Lung (tissue), 12 donors: ENCODE measurements around the gene EFCAB12. TPM values are rescaled to one million over a fixed set of nuclear protein-coding genes. Genes with fewer than 3 reads are reported as not detected.

ENCODE experiments used
- ATAC-seq: fragments of 200-7000 bp; cut with Tn5 transposase; one replicate; pipeline ENCODE4 v1.9.1; 2020; ENCODE audit warnings: moderate number of reproducible peaks; ENCODE audit not compliant: insufficient read depth, low FRiP score
- DNase-seq, 3 donors: peaks; one replicate each; pipeline ENCODE4 v3.0.0-alpha.2; 2013 to 2017
- H3K27ac ChIP-seq, 2 donors: one replicate each; pipeline ENCODE4 v1.5.1; 2013; ENCODE audit warnings: mild to moderate bottlenecking in 2 of 2, moderate library complexity in 2 of 2, control low read depth in 1 of 2, inconsistent platforms in 1 of 2, low read depth in 1 of 2, low read length in 1 of 2
- H3K27me3 ChIP-seq, 3 donors: one replicate each; pipeline ENCODE4 v1.5.1; 2013; ENCODE audit warnings: low read length in 2 of 3; ENCODE audit not compliant: control insufficient read depth in 3 of 3, insufficient read depth in 3 of 3
- H3K36me3 ChIP-seq, 4 donors: one replicate each; pipeline ENCODE4 v1.5.1; 2013; ENCODE audit warnings: low read length in 4 of 4, mild to moderate bottlenecking in 1 of 4, moderate library complexity in 1 of 4; ENCODE audit not compliant: control insufficient read depth in 4 of 4, insufficient read depth in 4 of 4
- H3K4me1 ChIP-seq, 5 donors: one replicate each; pipeline ENCODE4 v1.5.1; 2013; ENCODE audit warnings: low read length in 5 of 5, mild to moderate bottlenecking in 2 of 5, moderate library complexity in 1 of 5; ENCODE audit not compliant: control insufficient read depth in 5 of 5, insufficient read depth in 5 of 5
- H3K4me3 ChIP-seq: one replicate; pipeline ENCODE4 v1.5.1; 2013; ENCODE audit warnings: mild to moderate bottlenecking, control low read depth, moderate library complexity
- H3K9ac ChIP-seq, 2 donors: one replicate each; pipeline ENCODE4 v1.5.1; 2013; ENCODE audit warnings: low read length in 2 of 2, control low read depth in 1 of 2; ENCODE audit not compliant: insufficient read depth in 1 of 2
- H3K9me3 ChIP-seq, 4 donors: one replicate each; pipeline ENCODE4 v1.5.1; 2013; ENCODE audit warnings: low read length in 3 of 4, mild to moderate bottlenecking in 1 of 4, moderate library complexity in 1 of 4; ENCODE audit not compliant: control insufficient read depth in 4 of 4, insufficient read depth in 3 of 4
- WGBS, 2 donors: extraction: QIAGEN DNeasy Blood & Tissue Kit; methylation state at CpG; one replicate each; pipeline ENCODE4 v1.1.7; 2013; 5-methylcytosine and 5-hydroxymethylcytosine counted together
- polyA plus RNA-seq, 2 donors: library from polyadenylated mRNA; stranded (reverse); fragments of 200-250 nt; gene quantifications; one replicate each; pipeline ENCODE4 v1.2.1, GENCODE V29; 2013
- total RNA-seq, 2 donors: library from RNA; depleted of rRNA in 1 of 2; stranded (reverse); fragments of >200 nt in 1 of 2; gene quantifications; one replicate each; pipeline ENCODE4 v1.2.1, GENCODE V29; 2014 to 2021
- TF ChIP-seq, protein P1 (sequence below): IDR thresholded peaks from 2 replicates; pipeline ENCODE4 v1.5.1; 2012; ENCODE audit warnings: mild to moderate bottlenecking; ENCODE audit errors: control extremely low read depth, extremely low read depth
- donor health status: control.
- donor health status: control.
- donor health status: Bipolar disorder and iron deficiency.
- donor health status: healthy.
- donor health status: DM: yes; HTN: yes; CAD: no.

The EFCAB12 gene
- total and polyA plus RNA-seq, 4 donors: 2.6 to 8.8 (median 3.3) TPM

DNA sequence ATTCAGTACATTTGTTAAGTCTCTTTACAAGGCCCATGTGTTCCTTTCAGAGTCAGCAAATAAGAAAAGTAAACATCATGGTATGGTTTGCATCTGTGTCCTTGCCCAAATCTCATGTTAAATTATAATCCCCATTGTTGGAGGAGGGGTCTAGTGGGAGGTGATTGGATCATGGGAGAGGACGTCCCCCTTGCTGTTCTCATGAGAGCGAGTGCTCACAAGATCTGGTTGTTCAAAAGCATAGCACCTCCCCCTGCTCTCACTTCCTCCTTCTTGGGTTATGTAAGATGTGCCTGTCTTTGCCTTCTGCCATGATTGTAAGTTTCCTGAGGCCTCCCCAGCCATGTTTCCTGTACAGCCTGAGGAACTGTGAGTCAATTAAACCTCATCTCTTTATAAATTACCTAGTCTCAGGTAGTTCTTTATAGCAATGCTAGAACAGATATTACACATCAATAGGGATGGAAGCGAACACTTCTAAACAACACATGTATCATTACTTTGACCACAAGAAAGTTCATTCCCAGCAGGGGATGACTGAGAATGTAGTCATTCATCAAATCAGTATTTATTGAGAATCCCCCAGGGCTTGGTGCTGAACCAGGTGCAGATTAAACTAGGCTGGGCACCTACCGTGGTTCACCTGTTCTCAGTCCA is 4.1 kb downstream of the EFCAB12 start:
- TF ChIP-seq, protein P1, sequence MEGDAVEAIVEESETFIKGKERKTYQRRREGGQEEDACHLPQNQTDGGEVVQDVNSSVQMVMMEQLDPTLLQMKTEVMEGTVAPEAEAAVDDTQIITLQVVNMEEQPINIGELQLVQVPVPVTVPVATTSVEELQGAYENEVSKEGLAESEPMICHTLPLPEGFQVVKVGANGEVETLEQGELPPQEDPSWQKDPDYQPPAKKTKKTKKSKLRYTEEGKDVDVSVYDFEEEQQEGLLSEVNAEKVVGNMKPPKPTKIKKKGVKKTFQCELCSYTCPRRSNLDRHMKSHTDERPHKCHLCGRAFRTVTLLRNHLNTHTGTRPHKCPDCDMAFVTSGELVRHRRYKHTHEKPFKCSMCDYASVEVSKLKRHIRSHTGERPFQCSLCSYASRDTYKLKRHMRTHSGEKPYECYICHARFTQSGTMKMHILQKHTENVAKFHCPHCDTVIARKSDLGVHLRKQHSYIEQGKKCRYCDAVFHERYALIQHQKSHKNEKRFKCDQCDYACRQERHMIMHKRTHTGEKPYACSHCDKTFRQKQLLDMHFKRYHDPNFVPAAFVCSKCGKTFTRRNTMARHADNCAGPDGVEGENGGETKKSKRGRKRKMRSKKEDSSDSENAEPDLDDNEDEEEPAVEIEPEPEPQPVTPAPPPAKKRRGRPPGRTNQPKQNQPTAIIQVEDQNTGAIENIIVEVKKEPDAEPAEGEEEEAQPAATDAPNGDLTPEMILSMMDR: no peak
- Histone ChIP-seq H3K27me3 (no peaks in the 10 kb centered on the region), H3K9me3 (no peaks in the 10 kb centered on the region), H3K27ac (no peak overlapping the region), H3K9ac (no peak overlapping the region), H3K4me3 (no peak overlapping the region), H3K36me3 (no peaks in the 10 kb centered on the region), H3K4me1 (peaks cover 0 to 12% (median 5%) of the 10 kb centered on the region in 5 donors)
- peak in 1 of 3 donors; percentile 28 for DNase-seq
- 68 to 69% methylated on average over 4 of the region's 4 CpGs for WGBS, 2 donors
- ATAC-seq: no peak

DNA sequence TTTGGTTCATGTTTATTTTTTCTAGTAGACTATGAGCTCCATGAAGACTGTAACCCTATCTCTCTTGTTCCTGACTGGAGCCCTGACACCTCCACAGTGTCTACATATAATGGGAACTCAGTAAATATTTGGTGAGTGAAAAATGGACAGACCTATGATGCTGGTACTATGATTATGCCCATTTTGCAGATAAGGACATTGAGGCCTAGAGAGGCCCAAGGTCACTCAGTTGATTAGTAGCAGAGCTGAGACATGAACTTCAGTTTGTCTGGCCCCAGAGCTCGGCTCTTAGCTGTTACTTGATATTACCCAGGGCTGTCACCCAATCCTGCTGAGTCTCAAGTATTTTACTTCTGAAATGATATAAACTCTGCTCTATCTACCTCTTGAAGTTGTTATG is 5.5 kb downstream of the EFCAB12 start:
- no peak overlapping the region for H3K27ac ChIP-seq
- no peak overlapping the region for H3K9ac ChIP-seq
- ATAC-seq (no peak), DNase-seq (no peak)
- no peaks in the 10 kb centered on the region for H3K27me3 ChIP-seq
- TF ChIP-seq, protein P1: no peak
- H3K4me3 ChIP-seq: no peak overlapping the region
- peaks cover 0 to 4% (median 3%) of the 10 kb centered on the region in 5 donors for H3K4me1 ChIP-seq
- no peaks in the 10 kb centered on the region for H3K36me3 ChIP-seq
- WGBS, 2 donors: 92 to 100% methylated on average over 1 of the region's 1 CpG
- H3K9me3 ChIP-seq: no peaks in the 10 kb centered on the region

DNA sequence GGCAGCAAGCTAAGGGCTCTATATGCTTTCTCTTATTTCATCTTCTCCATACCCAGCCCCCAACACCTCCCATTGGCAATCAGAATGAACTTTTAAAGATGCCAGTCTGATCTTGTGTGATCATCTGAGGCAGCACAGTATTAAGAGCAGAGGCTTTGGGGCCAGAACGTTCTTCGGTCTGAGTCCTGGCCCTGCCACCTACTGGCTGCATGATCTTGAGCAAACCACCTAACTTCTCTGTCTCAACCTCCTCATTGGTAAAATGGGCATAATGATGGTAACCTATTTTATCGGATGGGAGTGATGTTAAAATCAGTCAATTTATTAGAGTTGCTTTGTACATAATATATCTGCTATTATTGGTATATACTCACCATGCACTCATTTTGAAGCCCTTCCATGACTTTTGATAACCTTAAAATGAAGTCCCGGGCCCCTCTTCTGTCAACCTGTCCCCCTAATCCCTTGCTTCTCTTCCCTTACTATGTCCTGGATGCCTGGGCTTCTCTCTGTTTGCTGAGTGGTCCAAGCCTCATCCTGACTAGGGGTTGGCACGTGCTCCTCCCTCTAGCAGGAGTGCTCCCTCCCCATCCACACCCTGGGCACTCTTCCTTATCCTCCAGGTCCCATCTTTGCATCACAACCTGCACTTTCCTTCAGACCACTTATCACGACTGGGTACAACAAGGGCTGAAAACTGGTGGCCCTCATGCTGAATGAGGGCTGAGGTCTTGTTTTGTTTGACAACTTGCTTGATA is 6.3 kb downstream of the EFCAB12 start:
- no peak for ATAC-seq
- WGBS, 2 donors: 79 to 83% methylated on average over 6 of the region's 6 CpGs

More for the DNA sequence above, 6.3 kb downstream of the EFCAB12 start:
- H3K36me3 ChIP-seq: no peaks in the 10 kb centered on the region
- TF ChIP-seq, protein P1: no peak
- H3K9ac ChIP-seq: no peak overlapping the region
- no peak overlapping the region for H3K4me3 ChIP-seq
- no peaks in the 10 kb centered on the region for H3K27me3 ChIP-seq
- no peak overlapping the region for H3K27ac ChIP-seq
- DNase-seq: no peak
- H3K4me1 ChIP-seq: peaks cover 0 to 8% (median 5%) of the 10 kb centered on the region in 5 donors
- no peaks in the 10 kb centered on the region for H3K9me3 ChIP-seq
